Gastrocnemius medialis (tissue), 4 donors: ENCODE measurements around the gene WWP2. TPM values are rescaled to one million over a fixed set of nuclear protein-coding genes. Genes with fewer than 3 reads are reported as not detected.

Experiments
- ATAC-seq, 2 donors: fragments of 150-250 bp; one replicate each; pipeline ENCODE4 v1.9.1; 2016
- DNase-seq, 2 donors: peaks; one replicate each; pipeline ENCODE4 v3.0.0-alpha.2; 2019
- H3K27ac ChIP-seq, 4 donors: fragments of 200-600 bp; sonication (generic); 1 replicate in 1 of 4; 2 replicates in 3 of 4; pipeline ENCODE4 v1.5.1; 2016 to 2018; ENCODE audit warnings: mild to moderate bottlenecking in 2 of 4, moderate library complexity in 1 of 4
- H3K27me3 ChIP-seq, 3 donors: fragments of 200-600 bp; sonication (generic) in 2 of 3; 1 replicate in 1 of 3; 2 replicates in 2 of 3; pipeline versions ENCODE4 v1.5.1 to v1.6.0; 2016 to 2019; ENCODE audit warnings: mild to moderate bottlenecking in 1 of 3, moderate library complexity in 1 of 3
- H3K36me3 ChIP-seq, 2 donors: fragments of 200-600 bp; sonication (generic) in 1 of 2; one replicate each; pipeline ENCODE4 v1.5.1; 2017 to 2018
- H3K4me1 ChIP-seq, 2 donors: fragments of 200-600 bp; sonication (generic) in 1 of 2; one replicate each; pipeline ENCODE4 v1.5.1; 2016 to 2017; ENCODE audit warnings: mild to moderate bottlenecking in 2 of 2
- H3K4me3 ChIP-seq, 4 donors: fragments of 200-600 bp; sonication (generic) in 3 of 4; 1 replicate in 1 of 4; 2 replicates in 3 of 4; pipeline ENCODE4 v1.5.1; 2016 to 2019; ENCODE audit warnings: mild to moderate bottlenecking in 2 of 4
- H3K9me3 ChIP-seq, 3 donors: fragments of 200-600 bp; sonication (generic) in 2 of 3; 1 replicate in 1 of 3; 2 replicates in 2 of 3; pipeline ENCODE4 v1.5.1; 2016 to 2019
- POLR2A ChIP-seq, 2 donors: fragments of 450-650 bp; IDR thresholded peaks; one replicate each; pipeline ENCODE4 v1.6.1; 2017; ENCODE audit warnings: antibody characterized with exemption in 2 of 2, mild to moderate bottlenecking in 2 of 2, moderate library complexity in 2 of 2
- in situ Hi-C, 4 donors: fragments of 200-750 bp; cut with MboI; loops; one replicate each; pipeline versions ENCODE4 v1.15.0 to v1.8.0; 2017; ENCODE audit warnings: low sequenced_read_pairs in 4 of 4
- intact Hi-C: fragments of 100-400 bp; cut with DNase I; formaldehyde crosslinking; loops from one replicate; pipeline ENCODE4 v1.15.1; 2023; ENCODE audit warnings: low total_unique reads
- total RNA-seq, 4 donors: library from RNA; depleted of rRNA; stranded (reverse); fragments of >200 nt; gene quantifications; one replicate each; pipeline versions ENCODE4 v1.1.0 to v1.2.3, GENCODE V29; 2016
- TF ChIP-seq, protein P1 (sequence below), 5 experiments: fragments of 450-650 bp in 3 of 5; fragments of 200-600 bp in 2 of 5; sonication (generic) in 2 of 5; IDR thresholded peaks in 4 of 5; conservative IDR thresholded peaks in 1 of 5; 1 replicate in 4 of 5; 2 replicates in 1 of 5; pipeline ENCODE4 v1.5.1; 2016 to 2019; ENCODE audit warnings: antibody characterized with exemption in 5 of 5, mild to moderate bottlenecking in 3 of 5, moderate library complexity in 3 of 5

Gene WWP2
- total RNA-seq, 4 donors from 2014 or later, result 29.4 to 35.6 (median 31.8) TPM

DNA sequence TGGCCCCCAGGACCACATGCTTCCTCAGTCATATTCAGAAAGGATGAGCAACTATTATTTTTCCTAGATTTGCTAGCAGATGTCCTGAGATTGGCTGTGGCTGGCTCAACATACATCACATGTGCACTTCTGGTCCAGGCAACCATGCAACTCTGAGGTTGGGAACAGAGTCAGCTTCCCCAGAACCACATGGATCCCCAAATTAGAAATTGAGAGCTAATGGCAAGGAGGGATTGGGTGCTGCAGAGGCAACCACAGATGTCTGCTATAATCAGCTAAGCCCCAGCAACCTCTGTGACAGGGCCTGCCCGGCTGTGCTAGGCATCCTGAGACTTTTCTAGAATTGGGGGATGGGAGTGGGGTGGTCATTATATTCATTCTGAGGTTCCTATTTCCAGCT, 155.2 kb downstream of the WWP2 start:
- Histone ChIP-seq H3K4me3 (no peak overlapping the region), H3K4me1 (peaks cover 20 to 25% of the 10 kb centered on the region in 2 donors), H3K27me3 (no peaks in the 10 kb centered on the region), H3K36me3 (no peaks in the 10 kb centered on the region), H3K9me3 (no peaks in the 10 kb centered on the region), H3K27ac (peak overlapping the region; percentile 60 to 77 (median 64))
- ATAC-seq, result no peak
- in situ Hi-C loops (no loop called here), intact Hi-C loops (no loop called here)
- no peak for TF ChIP-seq POLR2A (IDR thresholded peaks at IDR 0.05)
- TF ChIP-seq, protein P1, sequence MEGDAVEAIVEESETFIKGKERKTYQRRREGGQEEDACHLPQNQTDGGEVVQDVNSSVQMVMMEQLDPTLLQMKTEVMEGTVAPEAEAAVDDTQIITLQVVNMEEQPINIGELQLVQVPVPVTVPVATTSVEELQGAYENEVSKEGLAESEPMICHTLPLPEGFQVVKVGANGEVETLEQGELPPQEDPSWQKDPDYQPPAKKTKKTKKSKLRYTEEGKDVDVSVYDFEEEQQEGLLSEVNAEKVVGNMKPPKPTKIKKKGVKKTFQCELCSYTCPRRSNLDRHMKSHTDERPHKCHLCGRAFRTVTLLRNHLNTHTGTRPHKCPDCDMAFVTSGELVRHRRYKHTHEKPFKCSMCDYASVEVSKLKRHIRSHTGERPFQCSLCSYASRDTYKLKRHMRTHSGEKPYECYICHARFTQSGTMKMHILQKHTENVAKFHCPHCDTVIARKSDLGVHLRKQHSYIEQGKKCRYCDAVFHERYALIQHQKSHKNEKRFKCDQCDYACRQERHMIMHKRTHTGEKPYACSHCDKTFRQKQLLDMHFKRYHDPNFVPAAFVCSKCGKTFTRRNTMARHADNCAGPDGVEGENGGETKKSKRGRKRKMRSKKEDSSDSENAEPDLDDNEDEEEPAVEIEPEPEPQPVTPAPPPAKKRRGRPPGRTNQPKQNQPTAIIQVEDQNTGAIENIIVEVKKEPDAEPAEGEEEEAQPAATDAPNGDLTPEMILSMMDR (IDR thresholded peaks at IDR 0.05 in 4 of 5, conservative IDR thresholded peaks at IDR 0.05 in 1 of 5), result no peak
- DNase-seq, result no peak

DNA sequence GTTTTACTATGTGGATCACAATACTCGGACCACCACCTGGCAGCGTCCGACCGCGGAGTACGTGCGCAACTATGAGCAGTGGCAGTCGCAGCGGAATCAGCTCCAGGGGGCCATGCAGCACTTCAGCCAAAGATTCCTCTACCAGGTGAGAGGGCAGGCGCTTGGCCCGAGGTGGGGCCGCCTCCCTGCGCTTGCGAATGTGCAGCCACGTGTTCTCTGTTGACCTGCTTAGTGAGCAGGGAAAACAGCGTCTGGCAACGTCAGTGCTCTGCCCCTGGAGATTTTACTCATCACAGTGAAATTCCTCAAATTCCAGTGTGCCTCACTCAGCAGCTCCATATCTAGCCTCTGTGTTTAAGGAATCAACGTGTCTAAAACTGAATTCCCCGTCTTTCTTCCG, 155.6 kb downstream of the WWP2 start:
- ATAC-seq (peak; percentile 72 to 84), DNase-seq (peak; percentile 46 to 75)
- H3K27me3 ChIP-seq, result no peaks in the 10 kb centered on the region
- H3K4me3 ChIP-seq, result no peak overlapping the region
- intact Hi-C loops, result no loop called here
- no peaks in the 10 kb centered on the region for H3K36me3 ChIP-seq
- H3K27ac ChIP-seq, result peak overlapping the region; percentile 61 to 77 (median 66)
- TF ChIP-seq, protein P1 (IDR thresholded peaks at IDR 0.05 in 4 of 5, conservative IDR thresholded peaks at IDR 0.05 in 1 of 5), result no peak
- peak in 1 of 2 donors; percentile 6 for TF ChIP-seq POLR2A (IDR thresholded peaks at IDR 0.05)
- in situ Hi-C loops, result no loop called here
- no peaks in the 10 kb centered on the region for H3K9me3 ChIP-seq
- peaks cover 20 to 25% of the 10 kb centered on the region in 2 donors for H3K4me1 ChIP-seq

GRCh38 chr16:69918241-69918640, 156.1 kb downstream of the WWP2 start:
- TF ChIP-seq, protein P1 (IDR thresholded peaks at IDR 0.05 in 4 of 5, conservative IDR thresholded peaks at IDR 0.05 in 1 of 5), result no peak
- TF ChIP-seq POLR2A (IDR thresholded peaks at IDR 0.05), result no peak
- ATAC-seq, result no peak
- H3K9me3 ChIP-seq, result no peaks in the 10 kb centered on the region
- H3K27ac ChIP-seq, result peak overlapping the region; percentile 57 to 77 (median 62)
- peaks cover 20 to 25% of the 10 kb centered on the region in 2 donors for H3K4me1 ChIP-seq
- intact Hi-C loops (no loop called here), in situ Hi-C loops (no loop called here)
- H3K4me3 ChIP-seq, result no peak overlapping the region
- no peaks in the 10 kb centered on the region for H3K36me3 ChIP-seq
- no peak for DNase-seq
- H3K27me3 ChIP-seq, result no peaks in the 10 kb centered on the region

- ATAC-seq, result peak in 1 of 2 donors; percentile 42
- intact Hi-C loops (loop anchor here (10.0 kb wide), 1 partner anchor 56 kb away; no protein-coding TSS in a partner anchor), in situ Hi-C loops (no loop called here)
- H3K36me3 ChIP-seq, result no peaks in the 10 kb centered on the region
- no peaks in the 10 kb centered on the region for H3K9me3 ChIP-seq
- H3K27ac ChIP-seq, result peak overlapping the region in 3 of 4 donors; percentile 0 to 31 (median 18)
- no peak for TF ChIP-seq POLR2A (IDR thresholded peaks at IDR 0.05)
- TF ChIP-seq, protein P1 (IDR thresholded peaks at IDR 0.05 in 4 of 5, conservative IDR thresholded peaks at IDR 0.05 in 1 of 5), result no peak
- peaks cover 18 to 23% of the 10 kb centered on the region in 2 donors for H3K4me1 ChIP-seq
- H3K4me3 ChIP-seq, result no peak overlapping the region
- H3K27me3 ChIP-seq, result no peaks in the 10 kb centered on the region
- DNase-seq, result no peak
These were observed 159.0 kb downstream of the WWP2 start for GRCh38 chr16:69921127-69921526.

GRCh38 chr16:69922200-69922599, 160.1 kb downstream of the WWP2 start:
- ATAC-seq, result no peak
- no peak overlapping the region for H3K4me3 ChIP-seq
- H3K9me3 ChIP-seq, result no peaks in the 10 kb centered on the region
- DNase-seq, result no peak
- H3K27me3 ChIP-seq, result no peaks in the 10 kb centered on the region
- intact Hi-C loops (loop anchor here (10.0 kb wide), 1 partner anchor 57 kb away; no protein-coding TSS in a partner anchor), in situ Hi-C loops (no loop called here)
- peaks cover 13 to 17% of the 10 kb centered on the region in 2 donors for H3K4me1 ChIP-seq
- peak overlapping the region in 3 of 4 donors; percentile 6 to 24 (median 7) for H3K27ac ChIP-seq
- TF ChIP-seq, protein P1 (IDR thresholded peaks at IDR 0.05 in 4 of 5, conservative IDR thresholded peaks at IDR 0.05 in 1 of 5), result no peak
- TF ChIP-seq POLR2A (IDR thresholded peaks at IDR 0.05), result no peak
- H3K36me3 ChIP-seq, result no peaks in the 10 kb centered on the region
